T-helper 9 cell (primary cell): ENCODE data around the gene UBTF.

Experiments used
- DNase-seq: peaks from one replicate; pipeline ENCODE4 v3.0.0-alpha.2; 2020

The UBTF gene

DNA sequence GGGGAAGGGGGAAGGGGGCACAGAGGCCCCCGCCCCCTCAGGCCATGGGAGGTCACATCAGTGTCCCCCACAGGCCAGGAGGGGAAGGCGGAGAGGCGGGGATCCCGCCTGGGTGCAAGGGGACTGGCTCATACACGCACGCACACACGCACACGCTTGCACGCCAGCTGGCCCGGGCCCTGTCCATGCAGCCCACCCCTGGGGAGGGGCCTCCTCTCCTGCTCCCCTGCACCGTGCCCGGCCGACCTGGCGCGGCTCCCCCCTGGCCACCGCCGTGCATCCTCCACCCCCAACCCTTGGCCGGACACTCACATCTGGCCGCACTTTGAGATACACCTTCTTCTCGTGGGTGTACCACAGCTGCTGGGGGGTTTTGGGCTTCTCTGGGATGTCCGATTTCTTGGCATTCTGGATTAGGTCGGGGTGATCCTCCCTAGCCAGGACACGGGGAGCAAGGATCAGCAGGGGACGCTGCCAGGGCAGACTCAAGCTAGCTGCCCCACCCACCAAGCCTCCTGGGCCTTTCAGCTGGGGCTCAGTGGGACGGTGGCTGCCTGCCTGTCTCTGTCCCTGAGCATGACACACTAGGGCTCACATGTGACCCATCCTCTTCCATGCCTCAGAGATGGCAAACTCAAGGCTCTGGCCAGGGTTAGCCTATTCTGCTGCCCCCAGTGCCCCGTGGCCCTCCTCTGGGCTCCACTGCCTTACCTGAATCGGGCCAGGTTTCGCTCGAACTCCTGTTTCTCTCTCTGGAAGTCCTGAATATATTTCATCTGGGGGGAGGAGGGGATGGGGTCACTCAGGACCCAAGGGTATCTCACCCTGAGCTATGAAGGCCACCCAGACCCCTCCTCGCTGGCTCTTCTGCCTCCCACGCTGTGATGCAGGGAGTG is 6.7 kb downstream of the UBTF start:
- DNase-seq = no peak

DNA sequence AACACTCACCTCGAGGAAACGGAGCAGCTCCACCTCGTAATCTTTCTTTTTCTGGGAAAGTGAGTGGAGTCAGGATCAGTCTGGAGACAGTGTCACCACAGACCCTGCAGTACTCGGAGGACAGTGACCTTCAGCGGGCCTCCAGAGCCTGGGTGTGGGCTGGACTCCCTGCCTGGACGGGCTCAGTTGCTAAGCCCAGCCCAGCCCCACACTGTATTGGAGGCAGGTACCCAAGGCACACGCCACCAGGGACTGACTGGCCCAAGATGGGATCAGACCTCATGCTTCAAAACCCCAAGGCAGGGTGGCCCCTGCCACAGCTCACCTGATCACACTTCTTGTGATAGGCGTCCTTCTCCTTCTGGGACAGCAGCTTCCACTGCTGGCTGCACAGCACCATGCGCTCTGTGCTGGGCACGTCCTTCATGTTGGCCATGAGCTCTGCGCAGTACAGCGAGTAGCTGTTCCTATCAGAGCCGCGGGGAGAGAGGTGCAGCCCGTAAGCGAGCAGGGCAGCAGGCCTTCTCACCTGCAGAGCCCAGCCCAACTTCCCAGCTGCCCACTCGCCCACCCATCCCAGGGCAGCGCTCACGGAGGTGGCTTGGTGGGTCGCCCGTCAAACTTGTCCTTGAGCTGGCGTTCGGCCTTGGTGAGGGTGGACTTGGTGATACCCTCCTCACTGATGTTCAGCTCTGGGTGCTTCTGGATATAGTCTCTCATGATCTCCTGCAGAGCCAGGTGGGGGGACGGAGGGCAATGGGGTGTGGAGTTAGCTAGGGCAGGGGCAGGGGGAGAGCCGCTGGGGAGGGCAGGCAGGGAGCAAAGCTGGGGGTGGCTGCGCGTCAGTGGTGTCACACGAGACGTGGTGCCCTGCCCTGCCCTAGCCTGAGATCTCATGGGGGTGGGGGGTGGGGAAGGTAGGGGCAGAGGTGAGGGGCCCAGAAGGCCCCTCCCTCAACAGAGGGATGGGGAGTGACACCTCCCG is 7.9 kb downstream of the UBTF start:
- no peak for DNase-seq

GRCh38 chr17:44210342-44211192 is 8.9 kb downstream of the UBTF start:
- DNase-seq = peak; percentile 88

- no peak for DNase-seq
Measured at GRCh38 chr17:44209786-44210341, 9.6 kb downstream of the UBTF start.

GRCh38 chr17:44207743-44208142 is 11.7 kb downstream of the UBTF start:
- DNase-seq = no peak

DNA sequence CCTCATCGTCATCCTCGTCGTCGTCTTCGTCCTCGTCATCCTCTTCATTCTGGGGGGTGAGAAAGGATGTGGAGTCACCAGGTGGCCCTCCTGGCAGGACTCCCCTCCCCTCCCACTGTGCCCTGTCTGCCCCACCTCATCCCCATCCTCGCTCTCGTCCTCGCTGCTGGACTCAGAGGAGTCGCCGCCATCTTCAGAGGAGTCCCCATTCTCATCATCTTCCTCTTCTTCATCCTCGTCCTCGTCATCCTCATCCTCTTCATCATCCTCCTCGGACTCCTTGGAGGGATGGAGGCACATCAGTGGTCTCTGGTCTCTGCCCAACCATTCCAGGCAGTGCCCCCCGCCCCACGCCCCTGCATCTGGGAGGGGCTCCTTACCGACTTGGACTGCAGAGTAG is 12.2 kb downstream of the UBTF start:
- DNase-seq = no peak

GRCh38 chr17:44206825-44207155 is 12.7 kb downstream of the UBTF start:
- DNase-seq = no peak

DNA sequence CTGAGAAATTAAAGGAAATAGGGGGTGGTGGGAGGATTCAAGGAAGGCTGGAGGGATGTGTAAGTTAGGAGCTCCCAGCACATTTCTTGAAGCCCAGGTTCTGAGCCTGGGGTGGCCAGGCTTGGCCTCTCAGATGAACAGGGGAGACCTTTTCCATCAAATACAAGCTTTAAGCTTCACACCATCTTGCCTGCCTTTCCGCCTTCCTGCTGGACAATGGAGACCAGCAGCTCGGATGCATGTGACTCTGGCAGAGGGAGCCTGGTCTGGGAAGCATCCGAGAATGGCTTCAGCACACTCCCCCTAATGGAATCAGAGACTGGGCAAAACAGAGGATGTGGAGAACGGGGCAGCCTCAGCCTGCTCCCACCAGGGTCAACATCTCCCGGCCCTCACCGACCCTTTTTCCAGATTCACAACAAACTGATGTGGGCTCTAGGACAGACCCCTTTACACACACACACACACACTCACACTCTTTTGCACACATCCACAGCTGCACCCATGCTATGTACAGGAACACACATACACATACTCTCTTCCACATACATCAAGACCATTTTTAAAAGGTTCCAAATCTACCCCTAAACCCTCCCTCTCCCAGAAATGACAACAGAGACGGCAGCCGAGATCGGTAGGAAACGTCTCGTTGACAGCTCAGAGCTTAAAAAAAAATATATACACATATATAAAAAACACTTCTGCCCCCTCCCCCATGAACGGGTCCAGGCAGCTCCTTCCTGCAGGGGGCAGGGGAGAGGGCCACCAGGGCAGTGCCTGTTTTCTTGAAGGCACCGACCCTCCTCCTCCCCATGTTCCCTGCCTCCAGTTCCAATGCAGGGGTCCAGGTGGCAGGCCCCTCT is 13.3 kb downstream of the UBTF start:
- no peak for DNase-seq

DNA sequence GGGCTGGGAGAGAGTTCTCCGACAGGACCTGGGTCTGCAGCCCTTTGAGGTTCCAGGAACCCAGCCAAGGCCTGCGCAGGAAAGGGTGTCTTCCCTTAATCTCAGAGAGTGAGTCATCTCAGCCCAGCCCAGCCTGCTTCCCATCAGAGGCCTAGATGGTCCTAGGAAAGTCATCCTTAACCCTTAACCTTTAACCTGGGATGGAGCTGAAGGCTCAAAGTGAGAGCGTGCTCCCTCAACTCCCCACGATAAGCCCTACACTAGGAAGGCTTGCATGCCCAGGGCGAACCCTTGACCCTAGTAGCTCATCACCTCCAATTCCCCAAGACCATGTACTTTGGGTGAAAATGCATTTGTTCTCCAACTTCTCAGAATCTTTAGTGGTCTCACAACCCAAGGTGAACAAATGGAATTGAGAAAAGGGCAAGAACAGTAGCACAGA is 15.0 kb downstream of the UBTF start:
- DNase-seq = no peak

DNA sequence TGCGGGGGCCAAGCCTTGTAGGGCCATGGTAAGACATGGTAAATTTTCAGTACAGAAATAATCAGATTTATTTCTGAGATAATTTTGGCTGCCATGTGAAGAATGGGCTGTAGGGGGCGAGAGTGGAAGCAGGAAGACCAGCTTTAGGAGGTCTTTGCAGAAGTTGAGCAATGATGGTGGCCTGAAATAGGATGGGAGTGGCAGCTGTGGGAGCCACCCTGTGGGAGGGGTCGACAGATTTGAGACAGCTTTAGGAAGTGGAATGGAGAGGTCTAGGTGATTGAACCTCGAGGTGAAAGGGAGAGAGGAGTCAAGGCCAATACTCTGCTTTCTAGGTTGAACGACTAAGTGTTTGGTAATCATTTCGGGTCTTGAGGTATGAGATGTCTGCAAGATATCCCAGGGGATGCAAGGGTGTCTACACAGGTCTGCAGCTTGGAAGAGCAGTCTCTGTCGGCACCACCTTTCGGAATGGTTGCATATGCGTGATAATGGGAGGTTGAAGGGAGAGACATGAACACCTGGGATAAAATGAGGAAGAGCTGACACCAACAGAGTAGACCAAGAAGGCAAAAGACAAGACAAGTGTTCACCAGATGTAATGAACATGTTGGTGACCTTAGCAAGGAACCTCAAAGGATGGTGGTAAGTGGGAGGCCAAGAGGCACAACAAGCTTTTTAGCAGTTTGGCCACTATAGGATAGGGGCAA is 15.6 kb downstream of the UBTF start:
- DNase-seq = no peak

- no peak for DNase-seq
Measured at GRCh38 chr17:44202756-44203155, 16.7 kb downstream of the UBTF start.

GRCh38 chr17:44200478-44201155 is 18.9 kb downstream of the UBTF start:
- no peak for DNase-seq

- DNase-seq = peak; percentile 99
Measured at GRCh38 chr17:44199553-44200477, 19.7 kb downstream of the UBTF start, which contains the start of gene ATXN7L3. ATXN7L3 (minus strand) TSS chr17:44199884; CDS start chr17:44198070, 1,814 bp downstream.

DNA sequence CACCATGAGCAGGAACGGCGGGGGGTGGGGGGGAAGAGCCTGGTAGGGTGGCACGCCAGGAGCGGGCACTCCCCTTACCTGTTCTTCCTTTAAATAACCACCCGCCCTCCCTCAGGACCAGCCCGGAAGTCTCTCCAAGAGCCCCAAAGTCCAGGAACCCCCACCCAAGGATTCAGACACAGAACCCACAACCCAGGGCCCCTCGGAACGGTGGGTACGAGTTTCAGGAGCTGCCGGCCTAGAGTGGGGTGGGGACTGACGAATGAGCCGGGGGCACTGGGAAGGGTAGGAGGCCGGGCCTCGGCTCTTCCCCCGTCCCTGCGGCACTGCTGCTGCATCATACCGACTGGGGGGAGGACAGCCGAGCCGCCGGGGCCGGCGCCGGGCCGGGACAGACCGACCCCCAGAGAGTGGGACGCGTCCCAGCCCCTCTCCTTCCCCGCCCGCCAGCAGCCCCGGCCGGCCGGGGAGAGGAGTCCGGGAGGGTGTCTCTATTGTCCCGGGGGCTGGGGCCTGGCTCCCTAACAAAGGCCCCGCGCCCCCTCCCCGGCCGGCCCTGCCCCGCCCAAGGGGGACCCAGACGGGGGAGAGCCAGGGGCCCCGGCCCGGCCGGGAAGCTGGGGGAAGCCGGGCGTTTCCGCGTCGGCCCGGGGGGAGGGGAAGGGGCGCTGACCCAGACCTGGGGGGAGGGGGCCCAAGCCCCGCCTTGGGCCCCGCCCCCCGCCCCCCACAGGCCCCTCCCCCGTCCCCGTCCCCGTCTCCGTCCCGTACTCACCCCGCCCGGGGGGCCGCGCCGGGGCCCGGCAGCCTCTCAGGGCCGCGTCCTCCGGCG is 20.5 kb downstream of the UBTF start:
- DNase-seq = peak; percentile 49

GRCh38 chr17:44197980-44198720 is 21.3 kb downstream of the UBTF start:
- DNase-seq = no peak

DNA sequence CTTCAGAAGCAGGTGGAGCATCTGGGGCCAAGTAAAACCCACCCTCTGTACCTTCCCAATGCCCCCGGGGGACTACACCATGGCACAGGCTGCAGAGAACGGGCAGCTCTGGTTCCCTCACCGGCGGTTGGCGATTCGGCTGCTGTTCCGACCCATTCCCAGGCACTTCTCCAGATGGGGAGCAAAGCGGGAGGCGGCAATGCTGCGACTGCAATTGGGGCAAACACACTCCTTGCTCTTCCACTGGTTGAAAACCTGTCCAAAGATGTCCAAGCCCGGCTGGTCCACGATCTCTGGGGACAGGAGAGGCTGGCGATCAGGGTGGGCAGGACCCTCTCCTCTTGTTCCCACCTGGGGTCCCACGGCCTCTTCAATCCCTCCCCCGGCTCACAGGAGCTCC is 22.4 kb downstream of the UBTF start:
- DNase-seq = no peak
